Activated naive CD4-positive, alpha-beta T cell treated with anti-CD3 and anti-CD28 coated beads for 36 hours (primary cell): ENCODE results near the gene SERPINA6. TPM values are rescaled to one million over a fixed set of nuclear protein-coding genes. Genes with fewer than 3 reads are reported as not detected.
A peak's percentile ranks its signal among the peaks of the same experiment; 100 is the strongest.
"Not testable (repeated sequence)": the region's sequence is repeated elsewhere in the genome, so short reads cannot be mapped to it uniquely, and the experiment has no call there.

ENCODE experiments used
- CTCF ChIA-PET: fragments of 350-600 bp; sonication (Branson Sonifier 250); formaldehyde crosslinking; loops from one replicate; lab custom pipeline; 2021; ENCODE audit warnings: antibody characterized with exemption; lab: Charles Lee
- DNase-seq: peaks from one replicate; pipeline ENCODE4 v3.0.0-alpha.2; 2020
- H3K27ac Mint-ChIP-seq: one replicate; pipeline ENCODE4 v1.8.0; 2021; ENCODE audit warnings: mild to moderate bottlenecking, mixed read lengths
- H3K27me3 Mint-ChIP-seq: one replicate; pipeline ENCODE4 v1.8.0; 2021; ENCODE audit warnings: low read depth, mixed read lengths
- H3K36me3 Mint-ChIP-seq: one replicate; pipeline ENCODE4 v1.8.0; 2021; ENCODE audit warnings: low read depth, mixed read lengths
- H3K4me1 Mint-ChIP-seq: one replicate; pipeline ENCODE4 v1.8.0; 2021; ENCODE audit warnings: low read depth, mixed read lengths
- H3K4me3 Mint-ChIP-seq: one replicate; pipeline ENCODE4 v1.8.0; 2021; ENCODE audit warnings: mild to moderate bottlenecking, moderate library complexity, mixed read lengths
- H3K9me3 Mint-ChIP-seq: one replicate; pipeline ENCODE4 v1.8.0; 2021; ENCODE audit warnings: mixed read lengths
- intact Hi-C: fragments of 100-400 bp; cut with micrococcal nuclease; formaldehyde crosslinking; loops from one replicate; pipeline ENCODE4 v1.15.1; 2023
- total RNA-seq, 2 experiments: library from RNA; stranded (reverse); gene quantifications; one replicate each; pipeline ENCODE4 v1.2.3, GENCODE V29; 2021

Gene SERPINA6
- total RNA-seq, 2 experiments from 2014 or later = not detected

DNA sequence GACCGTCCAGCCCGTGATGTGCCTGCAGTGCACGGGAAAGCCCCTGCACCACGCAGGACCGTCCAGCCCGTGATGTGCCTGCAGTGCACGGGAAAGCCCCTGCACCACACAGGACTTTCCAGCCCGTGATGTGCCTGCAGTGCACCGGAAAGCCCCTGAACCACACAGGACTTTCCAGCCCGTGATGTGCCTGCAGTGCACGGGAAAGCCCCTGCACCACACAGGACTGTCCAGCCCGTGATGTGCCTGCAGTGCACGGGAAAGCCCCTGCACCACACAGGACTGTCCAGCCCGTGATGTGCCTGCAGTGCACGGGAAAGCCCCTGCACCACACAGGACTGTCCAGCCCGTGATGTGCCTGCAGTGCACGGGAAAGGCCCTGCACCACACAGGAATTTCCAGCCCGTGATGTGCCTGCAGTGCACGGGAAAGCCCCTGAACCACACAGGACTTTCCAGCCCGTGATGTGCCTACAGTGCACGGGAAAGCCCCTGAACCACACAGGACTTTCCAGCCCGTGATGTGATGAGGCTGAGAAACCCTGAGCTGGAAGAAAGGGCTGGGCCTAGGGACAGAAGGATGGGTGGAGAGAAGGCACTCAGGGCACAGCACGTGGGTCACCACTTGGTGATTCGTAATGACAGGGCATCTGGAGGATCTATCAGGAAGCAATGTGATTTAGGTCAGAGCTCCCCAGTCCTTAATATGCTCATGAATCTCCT is 23.1 kb upstream of the SERPINA6 start:
- H3K4me1 Mint-ChIP-seq = peaks cover 28% of the 10 kb centered on the region
- peak; percentile 84 for DNase-seq
- H3K36me3 Mint-ChIP-seq, H3K4me3 Mint-ChIP-seq, H3K9me3 Mint-ChIP-seq: not testable (repeated sequence)
- intact Hi-C loops = loop anchor here (1.0 to 2.0 kb wide), 2 partner anchors 46 to 171 kb away; partner anchors contain the start of gene PPP4R4
- H3K27me3 Mint-ChIP-seq = peaks cover 29% of the 10 kb centered on the region
- peak overlapping the region; percentile 86 for H3K27ac Mint-ChIP-seq
- CTCF ChIA-PET = interaction anchor here (0.6 to 1.0 kb wide), 2 partner anchors 25 to 406 kb away, joined by 3 read pairs; no protein-coding TSS in a partner anchor

DNA sequence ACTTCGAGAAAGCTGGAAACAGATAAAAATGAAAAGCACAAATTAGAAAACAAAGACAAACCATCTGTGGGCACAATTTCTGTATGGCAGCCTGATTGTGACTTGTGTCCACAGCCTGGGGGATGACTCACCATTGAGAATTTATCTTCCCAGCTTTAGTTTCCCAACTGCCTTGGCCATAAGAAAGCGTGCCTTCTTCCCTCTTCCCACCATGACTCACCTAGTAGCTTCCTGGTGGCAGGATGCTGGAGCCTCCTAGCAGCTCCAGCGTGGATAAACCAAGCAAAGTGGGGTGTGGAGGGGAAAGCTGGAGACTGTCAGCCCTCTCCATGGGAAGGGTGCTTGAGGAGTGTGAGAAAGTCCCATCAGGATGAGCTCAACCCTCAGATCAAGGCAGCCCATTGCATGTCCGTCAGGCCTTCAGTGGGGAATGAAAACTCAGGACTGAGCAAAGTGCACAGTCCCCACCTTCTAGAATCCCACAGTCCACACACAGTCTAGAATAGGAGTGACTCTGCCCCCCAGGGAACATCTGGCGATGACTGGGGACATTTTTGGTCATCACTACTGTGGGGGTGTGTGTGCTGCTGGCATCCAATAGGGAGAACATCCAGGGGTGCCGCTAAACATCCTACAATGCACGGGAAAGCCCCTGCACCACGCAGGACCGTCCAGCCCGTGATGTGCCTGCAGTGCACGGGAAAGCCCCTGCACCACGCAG is 22.4 kb upstream of the SERPINA6 start:
- DNase-seq = no peak
- Mint-ChIP-seq H3K9me3 (peaks cover 4% of the 10 kb centered on the region), H3K27me3 (peaks cover 35% of the 10 kb centered on the region), H3K36me3 (no peaks in the 10 kb centered on the region), H3K27ac (peak overlapping the region; percentile 54), H3K4me1 (peaks cover 33% of the 10 kb centered on the region), H3K4me3 (no peak overlapping the region)
- CTCF ChIA-PET = no interaction called here
- intact Hi-C loops = loop anchor here (1.0 to 2.0 kb wide), 2 partner anchors 47 to 171 kb away; partner anchors contain the start of gene PPP4R4

DNA sequence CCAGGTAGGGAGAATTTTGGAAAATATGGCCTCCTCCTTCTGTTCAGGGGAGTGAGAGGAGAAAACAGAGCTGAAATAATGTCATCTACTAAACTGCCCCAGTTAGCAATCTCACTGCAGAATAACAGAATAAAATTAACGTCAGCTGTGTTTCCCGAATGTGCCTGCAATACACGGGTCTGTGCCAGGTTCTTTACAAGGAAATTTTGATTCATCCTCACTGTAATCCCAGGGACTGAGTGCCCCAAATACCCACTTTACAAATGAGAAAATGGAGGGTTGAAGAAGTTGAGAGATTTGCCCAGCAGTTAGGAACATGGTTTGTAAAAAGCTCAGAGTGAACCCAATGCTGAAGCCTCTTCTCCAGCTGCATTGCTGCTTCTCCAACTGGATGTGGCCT is 21.3 kb upstream of the SERPINA6 start:
- no peak for DNase-seq
- no peaks in the 10 kb centered on the region for H3K36me3 Mint-ChIP-seq
- peaks cover 34% of the 10 kb centered on the region for H3K27me3 Mint-ChIP-seq
- peaks cover 33% of the 10 kb centered on the region for H3K4me1 Mint-ChIP-seq
- intact Hi-C loops = no loop called here
- no peak overlapping the region for H3K27ac Mint-ChIP-seq
- H3K4me3 Mint-ChIP-seq = no peak overlapping the region
- CTCF ChIA-PET = no interaction called here
- H3K9me3 Mint-ChIP-seq = peaks cover 4% of the 10 kb centered on the region

GRCh38 chr14:94343238-94344005 is 20.3 kb upstream of the SERPINA6 start:
- Mint-ChIP-seq H3K4me3 (no peak overlapping the region), H3K27me3 (peaks cover 29% of the 10 kb centered on the region), H3K4me1 (peaks cover 33% of the 10 kb centered on the region), H3K27ac (no peak overlapping the region), H3K36me3 (no peaks in the 10 kb centered on the region), H3K9me3 (peaks cover 4% of the 10 kb centered on the region)
- DNase-seq = no peak
- CTCF ChIA-PET = no interaction called here
- intact Hi-C loops = no loop called here

DNA sequence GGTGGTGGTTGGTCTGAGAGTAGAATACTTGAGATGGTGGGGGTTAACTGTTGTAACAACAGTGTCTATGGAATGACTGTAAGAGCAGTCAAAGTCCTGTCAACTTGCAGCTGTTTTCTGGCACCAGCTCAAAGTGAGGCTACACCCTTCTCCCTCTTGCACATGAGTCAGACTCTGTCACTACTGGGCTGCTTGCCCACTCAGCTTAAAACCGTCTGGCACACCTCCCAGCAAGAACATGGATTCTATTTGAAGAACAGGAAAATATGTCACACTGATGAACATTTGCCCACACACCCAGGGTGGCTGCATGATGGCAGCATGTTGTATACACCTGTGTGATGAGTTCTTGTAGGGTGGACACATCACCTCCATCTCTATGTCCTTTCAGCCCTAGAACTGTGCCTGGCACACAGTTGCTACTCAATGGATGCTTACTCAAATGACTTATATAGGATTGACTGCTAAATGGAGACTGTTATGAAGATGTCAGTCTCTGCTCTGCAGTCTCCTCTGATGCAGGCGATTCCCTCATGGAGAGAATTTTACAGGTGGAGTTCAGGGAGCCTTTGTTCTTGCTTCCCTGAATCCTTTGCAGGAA is 19.3 kb upstream of the SERPINA6 start:
- CTCF ChIA-PET = interaction anchor here (1.6 kb wide), 1 partner anchor 211 kb away, joined by 5 read pairs; no protein-coding TSS in a partner anchor
- H3K36me3 Mint-ChIP-seq = no peaks in the 10 kb centered on the region
- peaks cover 4% of the 10 kb centered on the region for H3K9me3 Mint-ChIP-seq
- peak overlapping the region; percentile 32 for H3K27ac Mint-ChIP-seq
- peak; percentile 59 for DNase-seq
- H3K4me3 Mint-ChIP-seq = no peak overlapping the region
- intact Hi-C loops = no loop called here
- H3K4me1 Mint-ChIP-seq = peaks cover 35% of the 10 kb centered on the region
- H3K27me3 Mint-ChIP-seq = peaks cover 27% of the 10 kb centered on the region

DNA sequence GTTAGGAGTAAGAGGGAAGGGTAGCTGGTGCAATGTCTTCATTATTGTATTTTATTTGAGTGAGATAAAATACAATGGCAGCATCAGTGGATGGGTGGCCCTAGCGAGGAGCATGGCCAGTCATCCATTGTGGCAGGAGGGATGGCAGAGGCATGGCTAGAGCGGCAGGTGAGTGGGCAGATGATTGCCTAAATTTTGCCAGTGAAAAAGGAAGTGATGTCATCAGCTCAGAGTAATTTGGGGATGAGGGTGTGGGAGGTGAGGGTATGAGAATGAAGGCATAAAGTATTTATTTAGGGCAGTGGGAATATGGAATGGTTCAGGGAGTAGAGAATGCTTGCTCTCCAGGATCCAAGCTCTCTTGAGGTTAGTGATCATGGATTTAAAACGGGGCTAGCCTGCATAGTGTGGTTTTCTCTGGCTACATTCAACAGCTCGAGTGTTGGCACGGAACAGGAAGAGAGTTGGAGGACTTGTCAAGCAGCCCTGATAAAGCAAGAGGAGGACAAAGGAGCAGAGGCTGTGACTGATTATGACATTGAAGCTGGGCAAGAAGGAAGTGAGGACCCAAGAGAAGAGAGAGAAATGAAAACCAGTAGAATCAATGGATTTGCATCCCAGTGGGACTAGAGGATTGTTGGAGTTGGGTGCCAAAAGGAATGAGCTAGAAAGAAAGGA is 18.7 kb upstream of the SERPINA6 start:
- intact Hi-C loops = no loop called here
- no peak for DNase-seq
- CTCF ChIA-PET = interaction anchor here (1.6 kb wide), 1 partner anchor 210 kb away, joined by 5 read pairs; no protein-coding TSS in a partner anchor
- Mint-ChIP-seq H3K27me3 (peaks cover 27% of the 10 kb centered on the region), H3K36me3 (no peaks in the 10 kb centered on the region), H3K4me3 (no peak overlapping the region), H3K4me1 (peaks cover 31% of the 10 kb centered on the region), H3K27ac (peak overlapping the region; percentile 32), H3K9me3 (peaks cover 4% of the 10 kb centered on the region)

DNA sequence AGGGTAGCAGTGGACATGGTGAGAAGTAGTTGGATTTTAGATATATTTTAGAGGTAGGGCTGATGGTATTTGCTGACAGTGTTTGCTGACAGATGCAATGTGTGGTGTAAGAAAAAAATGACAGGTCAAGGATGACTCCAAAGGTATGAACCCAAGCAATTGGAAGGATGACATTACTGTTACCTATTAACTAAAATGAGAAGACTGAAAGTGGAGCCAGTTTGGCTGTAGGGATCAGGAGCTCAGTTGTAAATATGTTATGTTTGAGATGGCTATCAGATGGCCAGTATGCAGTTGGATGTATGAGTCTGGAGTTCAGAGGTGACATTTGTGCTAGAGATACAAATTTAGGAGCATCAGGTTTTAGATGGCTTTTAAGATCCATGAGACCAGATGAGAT is 17.4 kb upstream of the SERPINA6 start:
- no peak for DNase-seq
- H3K27me3 Mint-ChIP-seq = peaks cover 27% of the 10 kb centered on the region
- CTCF ChIA-PET = no interaction called here
- no peaks in the 10 kb centered on the region for H3K36me3 Mint-ChIP-seq
- H3K4me1 Mint-ChIP-seq = peaks cover 27% of the 10 kb centered on the region
- intact Hi-C loops = no loop called here
- H3K9me3 Mint-ChIP-seq = no peaks in the 10 kb centered on the region
- no peak overlapping the region for H3K27ac Mint-ChIP-seq
- H3K4me3 Mint-ChIP-seq = no peak overlapping the region

DNA sequence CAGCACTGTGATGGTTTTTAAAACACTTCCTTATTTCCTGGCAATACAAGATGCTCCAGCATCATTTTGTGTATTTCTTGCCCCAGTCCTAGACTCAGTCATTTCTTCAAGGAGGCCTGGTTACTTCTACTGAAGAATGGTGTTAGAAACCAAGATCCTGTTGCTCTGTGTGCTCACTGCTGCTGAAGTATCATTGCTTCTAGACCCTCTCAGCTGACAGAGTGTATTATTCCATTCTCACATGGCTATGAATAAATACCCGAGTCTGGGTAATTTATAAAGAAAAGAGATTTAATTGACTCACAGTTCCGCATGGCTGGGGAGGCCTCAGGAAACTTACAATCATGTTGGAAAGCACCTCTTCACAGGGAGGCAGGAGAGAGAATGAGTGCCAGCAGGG is 14.9 kb upstream of the SERPINA6 start:
- peaks cover 21% of the 10 kb centered on the region for H3K4me1 Mint-ChIP-seq
- intact Hi-C loops = no loop called here
- H3K27me3 Mint-ChIP-seq = peaks cover 22% of the 10 kb centered on the region
- H3K4me3 Mint-ChIP-seq = no peak overlapping the region
- H3K9me3 Mint-ChIP-seq = no peaks in the 10 kb centered on the region
- DNase-seq = no peak
- no peak overlapping the region for H3K27ac Mint-ChIP-seq
- CTCF ChIA-PET = no interaction called here
- H3K36me3 Mint-ChIP-seq = no peaks in the 10 kb centered on the region

DNA sequence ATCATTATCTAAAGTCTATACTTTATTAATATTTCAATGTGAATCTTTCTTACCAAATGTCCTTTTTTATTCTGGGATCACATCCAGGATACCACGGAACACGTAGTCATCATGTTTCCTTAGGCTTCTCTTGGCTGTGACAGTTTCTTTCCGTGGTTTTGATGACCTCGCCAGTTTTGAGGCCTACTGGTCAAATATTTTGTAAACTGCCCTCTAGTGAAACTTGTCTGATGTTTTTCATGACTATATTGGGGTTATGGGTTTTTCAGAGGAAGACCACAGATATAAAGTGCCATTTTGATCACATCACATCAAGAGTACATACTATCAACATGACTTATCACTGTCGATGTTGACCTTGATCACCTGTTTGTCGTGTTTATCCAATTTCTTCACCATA is 14.1 kb upstream of the SERPINA6 start:
- no peak for DNase-seq
- H3K9me3 Mint-ChIP-seq = no peaks in the 10 kb centered on the region
- H3K27me3 Mint-ChIP-seq = peaks cover 25% of the 10 kb centered on the region
- H3K27ac Mint-ChIP-seq = no peak overlapping the region
- peaks cover 18% of the 10 kb centered on the region for H3K4me1 Mint-ChIP-seq
- H3K4me3 Mint-ChIP-seq = no peak overlapping the region
- CTCF ChIA-PET = no interaction called here
- intact Hi-C loops = no loop called here
- H3K36me3 Mint-ChIP-seq = no peaks in the 10 kb centered on the region

GRCh38 chr14:94334872-94335271 is 11.7 kb upstream of the SERPINA6 start:
- peaks cover 7% of the 10 kb centered on the region for H3K27me3 Mint-ChIP-seq
- H3K27ac Mint-ChIP-seq = no peak overlapping the region
- peaks cover 2% of the 10 kb centered on the region for H3K4me1 Mint-ChIP-seq
- DNase-seq = no peak
- H3K36me3 Mint-ChIP-seq = no peaks in the 10 kb centered on the region
- H3K4me3 Mint-ChIP-seq = no peak overlapping the region
- CTCF ChIA-PET = interaction anchor here (0.6 kb wide), 1 partner anchor 81 kb away, joined by 3 read pairs; no protein-coding TSS in a partner anchor
- H3K9me3 Mint-ChIP-seq = no peaks in the 10 kb centered on the region
- intact Hi-C loops = no loop called here

DNA sequence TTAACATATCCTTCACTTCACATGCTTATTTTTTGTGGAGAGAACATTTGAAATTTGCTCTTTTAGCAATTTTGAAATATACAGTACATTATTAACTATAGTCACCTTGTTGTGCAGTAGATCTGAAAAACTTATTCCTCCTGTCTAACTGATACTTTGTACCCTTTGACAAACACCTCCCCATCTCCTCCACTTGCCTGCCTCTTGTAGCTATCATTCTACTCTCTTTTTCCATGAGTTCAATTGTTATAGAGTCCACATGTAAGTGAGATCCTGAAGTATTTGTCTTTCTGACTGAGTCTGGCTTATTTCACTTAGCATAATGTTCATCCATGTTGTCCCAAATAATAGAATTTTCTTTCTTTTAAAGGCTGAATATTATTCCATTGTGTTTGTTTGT is 9.5 kb upstream of the SERPINA6 start:
- Mint-ChIP-seq H3K9me3 (no peaks in the 10 kb centered on the region), H3K36me3 (no peaks in the 10 kb centered on the region), H3K4me3 (no peak overlapping the region), H3K27ac (no peak overlapping the region), H3K27me3 (peaks cover 8% of the 10 kb centered on the region), H3K4me1 (no peaks in the 10 kb centered on the region)
- intact Hi-C loops = no loop called here
- DNase-seq = no peak
- CTCF ChIA-PET = interaction anchor here (1.0 kb wide), 1 partner anchor 154 kb away, joined by 3 read pairs; no protein-coding TSS in a partner anchor
